DOHH2 (cell line): Measurements from ENCODE around the gene IMMP1L.

Experiments used
- EZH2phosphoT487 ChIP-seq: fragments of 200-600 bp; sonication (generic); IDR thresholded peaks from 2 replicates; pipeline ENCODE4 v1.6.1; 2017; ENCODE audit warnings: borderline replicate concordance, mild to moderate bottlenecking, antibody characterized with exemption, low read length, moderate library complexity, mixed read lengths
- TF ChIP-seq, protein P1 (sequence below): fragments of 200-600 bp; sonication (generic); IDR thresholded peaks from one replicate; pipeline ENCODE4 v1.5.1; 2014; ENCODE audit warnings: antibody characterized with exemption, mild to moderate bottlenecking, low read depth, low read length; ENCODE audit not compliant: poor library complexity, severe bottlenecking

DNA sequence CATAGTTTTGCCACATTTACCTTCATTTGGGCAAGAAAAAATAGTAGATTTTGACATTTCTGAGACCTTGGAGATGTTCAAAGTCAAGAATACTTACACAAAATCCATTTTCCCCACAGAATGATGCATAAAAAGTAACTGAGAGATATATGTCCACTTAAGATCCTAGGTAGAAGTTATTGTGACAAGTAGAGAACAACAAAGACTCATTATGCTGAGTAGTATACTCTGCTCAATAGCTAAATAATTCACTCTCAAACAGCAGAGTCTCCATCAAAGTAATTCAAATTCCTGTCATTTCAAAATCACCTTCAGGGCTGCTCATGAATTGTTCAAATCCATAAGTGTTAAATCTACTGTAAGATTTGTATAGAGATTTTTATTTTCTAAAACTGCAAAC, 35.3 kb downstream of the IMMP1L start:
- TF ChIP-seq, protein P1, sequence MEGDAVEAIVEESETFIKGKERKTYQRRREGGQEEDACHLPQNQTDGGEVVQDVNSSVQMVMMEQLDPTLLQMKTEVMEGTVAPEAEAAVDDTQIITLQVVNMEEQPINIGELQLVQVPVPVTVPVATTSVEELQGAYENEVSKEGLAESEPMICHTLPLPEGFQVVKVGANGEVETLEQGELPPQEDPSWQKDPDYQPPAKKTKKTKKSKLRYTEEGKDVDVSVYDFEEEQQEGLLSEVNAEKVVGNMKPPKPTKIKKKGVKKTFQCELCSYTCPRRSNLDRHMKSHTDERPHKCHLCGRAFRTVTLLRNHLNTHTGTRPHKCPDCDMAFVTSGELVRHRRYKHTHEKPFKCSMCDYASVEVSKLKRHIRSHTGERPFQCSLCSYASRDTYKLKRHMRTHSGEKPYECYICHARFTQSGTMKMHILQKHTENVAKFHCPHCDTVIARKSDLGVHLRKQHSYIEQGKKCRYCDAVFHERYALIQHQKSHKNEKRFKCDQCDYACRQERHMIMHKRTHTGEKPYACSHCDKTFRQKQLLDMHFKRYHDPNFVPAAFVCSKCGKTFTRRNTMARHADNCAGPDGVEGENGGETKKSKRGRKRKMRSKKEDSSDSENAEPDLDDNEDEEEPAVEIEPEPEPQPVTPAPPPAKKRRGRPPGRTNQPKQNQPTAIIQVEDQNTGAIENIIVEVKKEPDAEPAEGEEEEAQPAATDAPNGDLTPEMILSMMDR = no peak
- TF ChIP-seq EZH2phosphoT487 = no peak
